Measurements from ENCODE around the gene AP4E1.
"Not testable (repeated sequence)": the region's sequence is repeated elsewhere in the genome, so short reads cannot be mapped to it uniquely, and the experiment has no call there.

AP4E1 gene

GRCh38 chr15:50908209-50909009 lies at the start of gene AP4E1:
AP4E1 (plus strand) TSS chr15:50908683; CDS start chr15:50908779, 96 bp downstream.
- peak; percentile 84 for DNase-seq (ENCODE audit: low read depth)

- DNase-seq (ENCODE audit: low read depth) = no peak
Measured at GRCh38 chr15:50860824-50861223, 47.7 kb upstream of the AP4E1 start.

- DNase-seq (ENCODE audit: low read depth) = no peak
Measured at GRCh38 chr15:50862553-50862952, 45.9 kb upstream of the AP4E1 start.

- DNase-seq (ENCODE audit: low read depth) = no peak
Measured at GRCh38 chr15:50864873-50865272, 43.6 kb upstream of the AP4E1 start.

GRCh38 chr15:50865515-50866353 lies 42.7 kb upstream of the AP4E1 start:
- DNase-seq (ENCODE audit: low read depth) = no peak

GRCh38 chr15:50871832-50872231 lies 36.7 kb upstream of the AP4E1 start:
- no peak for DNase-seq (ENCODE audit: low read depth)

GRCh38 chr15:50872832-50873426 lies 35.6 kb upstream of the AP4E1 start:
- no peak for DNase-seq (ENCODE audit: low read depth)

- DNase-seq (ENCODE audit: low read depth) = no peak
Measured at GRCh38 chr15:50873935-50874361, 34.5 kb upstream of the AP4E1 start.

GRCh38 chr15:50875238-50875637 lies 33.2 kb upstream of the AP4E1 start:
- not testable (repeated sequence) for DNase-seq (ENCODE audit: low read depth)

GRCh38 chr15:50876260-50876988 lies 32.1 kb upstream of the AP4E1 start:
- no peak for DNase-seq (ENCODE audit: low read depth)

- peak; percentile 22 for DNase-seq (ENCODE audit: low read depth)
Measured at GRCh38 chr15:50876989-50877360, 31.5 kb upstream of the AP4E1 start.

- no peak for DNase-seq (ENCODE audit: low read depth)
Measured at GRCh38 chr15:50879016-50879617, 29.4 kb upstream of the AP4E1 start.

GRCh38 chr15:50880206-50880605 lies 28.3 kb upstream of the AP4E1 start:
- no peak for DNase-seq (ENCODE audit: low read depth)

GRCh38 chr15:50880651-50881114 lies 27.8 kb upstream of the AP4E1 start:
- no peak for DNase-seq (ENCODE audit: low read depth)

GRCh38 chr15:50881121-50882048 lies 27.1 kb upstream of the AP4E1 start:
- no peak for DNase-seq (ENCODE audit: low read depth)

- no peak for DNase-seq (ENCODE audit: low read depth)
Measured at GRCh38 chr15:50883903-50884302, 24.6 kb upstream of the AP4E1 start.

- no peak for DNase-seq (ENCODE audit: low read depth)
Measured at GRCh38 chr15:50884540-50884939, 23.9 kb upstream of the AP4E1 start.

GRCh38 chr15:50886139-50886467 lies 22.4 kb upstream of the AP4E1 start:
- DNase-seq (ENCODE audit: low read depth) = no peak

GRCh38 chr15:50886611-50887345 lies 21.7 kb upstream of the AP4E1 start:
- DNase-seq (ENCODE audit: low read depth) = no peak

- DNase-seq (ENCODE audit: low read depth) = no peak
Measured at GRCh38 chr15:50888054-50888453, 20.4 kb upstream of the AP4E1 start.

All from stimulated activated CD8-positive, alpha-beta memory T cell treated with anti-CD3 and anti-CD28 coated beads, Interleukin-12 subunit alpha, Interleukin-12 subunit beta, amount 100 ng/mL, for 4 hours (primary cell).